GM12878 (cell line): ENCODE results near the gene PRKN. TPM values are rescaled to one million over a fixed set of nuclear protein-coding genes. Genes with fewer than 3 reads are reported as not detected.

ENCODE experiments used
- BHLHE40 ChIP-seq, 2 experiments: fragments of 450-650 bp in 1 of 2; IDR thresholded peaks; 2 replicates each; pipeline ENCODE4 v1.6.1; 2011 to 2017; ENCODE audit warnings: low read depth in 2 of 2, borderline replicate concordance in 1 of 2, improper control_type of control experiment in 1 of 2, low read length in 1 of 2, mild to moderate bottlenecking in 1 of 2
- CBFB ChIP-seq: IDR thresholded peaks from 2 replicates; pipeline ENCODE4 v1.6.1; 2016; ENCODE audit warnings: antibody characterized with exemption, low read depth
- CBX3 ChIP-seq: fragments of 200-600 bp; sonication (generic); IDR thresholded peaks from 2 replicates; pipeline ENCODE4 v1.6.1; 2016; ENCODE audit warnings: low read depth, borderline replicate concordance
- CBX5 ChIP-seq: sonication (generic); IDR thresholded peaks from 2 replicates; pipeline ENCODE4 v1.6.1; 2016; ENCODE audit warnings: low read depth, moderate library complexity, mild to moderate bottlenecking, inconsistent platforms
- EZH2 ChIP-seq: IDR thresholded peaks from 2 replicates; pipeline ENCODE4 v1.6.1; 2012; ENCODE audit warnings: low read depth, mild to moderate bottlenecking, control low read depth, inconsistent platforms, low read length, borderline replicate concordance; ENCODE audit not compliant: control insufficient read depth
- FOXM1 ChIP-seq: IDR thresholded peaks from 2 replicates; pipeline ENCODE4 v1.6.1; 2012; ENCODE audit warnings: low read depth, mild to moderate bottlenecking, inconsistent platforms, low read length, moderate library complexity
- GATAD2B ChIP-seq: fragments of 450-650 bp; conservative IDR thresholded peaks from 2 replicates; pipeline ENCODE4 v1.6.1; 2017; ENCODE audit warnings: low read depth, mild to moderate bottlenecking, moderate library complexity
- JUNB ChIP-seq: IDR thresholded peaks from 2 replicates; pipeline ENCODE4 v1.6.1; 2016; ENCODE audit warnings: antibody characterized with exemption, mild to moderate bottlenecking
- RAD51 ChIP-seq: fragments of 450-650 bp; IDR thresholded peaks from 2 replicates; pipeline ENCODE4 v1.6.1; 2016; ENCODE audit warnings: moderate library complexity, mild to moderate bottlenecking, inconsistent platforms
- ZNF622 ChIP-seq: fragments of 450-650 bp; IDR thresholded peaks from 2 replicates; pipeline ENCODE4 v1.6.1; 2017; ENCODE audit warnings: mild to moderate bottlenecking, inconsistent platforms
- polyA plus RNA-seq, 11 experiments: library from polyadenylated mRNA; depleted of rRNA in 4 of 11; unstranded in 6 of 11; stranded (reverse) in 5 of 11; fragments of >200 nt; fragmentation: Nextera tagmentation in 4 of 11; fragmentation: Illumina TruSeq in 1 of 11; extraction: Ambion mirVana in 4 of 11; extraction: Trizol in 1 of 11; gene quantifications; 1 replicate in 1 of 11; 2 replicates in 10 of 11; pipeline versions ENCODE4 v1.2.1 to v1.2.3, GENCODE V29; 2011 to 2016; ENCODE audit warnings: inconsistent platforms in 2 of 11, missing spikeins in 2 of 11, low read depth in 1 of 11
- total RNA-seq, 4 experiments: library from RNA; depleted of rRNA in 3 of 4; stranded (reverse); fragments of >200 nt in 3 of 4; fragmentation: Illumina TruSeq in 1 of 4; extraction: Trizol in 1 of 4; gene quantifications; 2 replicates each; pipeline versions ENCODE4 v1.2.1 to v1.2.3, GENCODE V29; 2013 to 2021
- TF ChIP-seq, protein P1 (sequence below): IDR thresholded peaks from 2 replicates; pipeline ENCODE4 v1.6.1; 2011; ENCODE audit warnings: borderline replicate concordance, low read depth, mild to moderate bottlenecking, moderate library complexity, mixed read lengths, low read length; ENCODE audit not compliant: insufficient read depth; ENCODE audit errors: extremely low read length
- TF ChIP-seq, protein P2 (sequence below): fragments of 450-650 bp; IDR thresholded peaks from 2 replicates; pipeline ENCODE4 v1.6.1; 2014; ENCODE audit warnings: mild to moderate bottlenecking
- TF ChIP-seq, protein P3 (sequence below): fragments of 150-350 bp; IDR thresholded peaks from 2 replicates; pipeline ENCODE4 v1.6.1; 2014; ENCODE audit warnings: mild to moderate bottlenecking, low read depth, low read length
- TF ChIP-seq, protein P4 (sequence below): fragments of 450-650 bp; formaldehyde crosslinking; IDR thresholded peaks from 2 replicates; pipeline ENCODE4 v1.4.0; 2020; ENCODE audit warnings: mild to moderate bottlenecking, moderate library complexity

The PRKN gene
- total and polyA plus RNA-seq, 10 of the 15 experiments (the other 5 are each of a cell fraction or from before 2014, with no cell fraction given), result 0.06 to 0.09 TPM; not detected in 8

DNA sequence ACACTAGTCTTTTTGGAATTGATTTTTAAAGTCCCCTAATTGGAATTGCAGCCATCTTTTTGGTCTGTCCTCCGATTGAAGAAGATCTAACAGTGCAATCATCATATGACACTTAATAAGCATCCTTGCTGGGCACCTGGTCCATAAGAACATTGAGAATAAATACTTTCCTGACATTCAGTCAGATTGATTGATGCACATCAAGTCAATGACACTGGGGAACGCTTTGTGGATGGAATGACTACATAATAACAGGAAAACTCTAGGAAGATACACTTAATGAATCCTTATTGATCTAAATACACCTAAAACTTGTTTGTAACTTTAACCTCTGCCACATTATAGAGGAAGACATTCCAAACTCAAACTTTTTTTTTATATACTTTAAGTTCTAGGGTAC, 255.7 kb downstream of the PRKN start (continued):
- TF ChIP-seq, protein P1, sequence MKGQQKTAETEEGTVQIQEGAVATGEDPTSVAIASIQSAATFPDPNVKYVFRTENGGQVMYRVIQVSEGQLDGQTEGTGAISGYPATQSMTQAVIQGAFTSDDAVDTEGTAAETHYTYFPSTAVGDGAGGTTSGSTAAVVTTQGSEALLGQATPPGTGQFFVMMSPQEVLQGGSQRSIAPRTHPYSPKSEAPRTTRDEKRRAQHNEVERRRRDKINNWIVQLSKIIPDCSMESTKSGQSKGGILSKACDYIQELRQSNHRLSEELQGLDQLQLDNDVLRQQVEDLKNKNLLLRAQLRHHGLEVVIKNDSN, result no peak
- no peak for TF ChIP-seq CBX5
- no peak for TF ChIP-seq ZNF622
- TF ChIP-seq GATAD2B, result no peak
- TF ChIP-seq, protein P2, sequence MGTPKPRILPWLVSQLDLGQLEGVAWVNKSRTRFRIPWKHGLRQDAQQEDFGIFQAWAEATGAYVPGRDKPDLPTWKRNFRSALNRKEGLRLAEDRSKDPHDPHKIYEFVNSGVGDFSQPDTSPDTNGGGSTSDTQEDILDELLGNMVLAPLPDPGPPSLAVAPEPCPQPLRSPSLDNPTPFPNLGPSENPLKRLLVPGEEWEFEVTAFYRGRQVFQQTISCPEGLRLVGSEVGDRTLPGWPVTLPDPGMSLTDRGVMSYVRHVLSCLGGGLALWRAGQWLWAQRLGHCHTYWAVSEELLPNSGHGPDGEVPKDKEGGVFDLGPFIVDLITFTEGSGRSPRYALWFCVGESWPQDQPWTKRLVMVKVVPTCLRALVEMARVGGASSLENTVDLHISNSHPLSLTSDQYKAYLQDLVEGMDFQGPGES, result no peak
- no peak for TF ChIP-seq EZH2
- no peak for TF ChIP-seq CBFB
- no peak for TF ChIP-seq FOXM1
- TF ChIP-seq BHLHE40 (IDR thresholded peaks at IDR 0.05; ENCODE audit: borderline replicate concordance in 1 of 2, low read depth in 2 of 2, low read length in 1 of 2), result no peak
- no peak for TF ChIP-seq RAD51
- TF ChIP-seq, protein P3, sequence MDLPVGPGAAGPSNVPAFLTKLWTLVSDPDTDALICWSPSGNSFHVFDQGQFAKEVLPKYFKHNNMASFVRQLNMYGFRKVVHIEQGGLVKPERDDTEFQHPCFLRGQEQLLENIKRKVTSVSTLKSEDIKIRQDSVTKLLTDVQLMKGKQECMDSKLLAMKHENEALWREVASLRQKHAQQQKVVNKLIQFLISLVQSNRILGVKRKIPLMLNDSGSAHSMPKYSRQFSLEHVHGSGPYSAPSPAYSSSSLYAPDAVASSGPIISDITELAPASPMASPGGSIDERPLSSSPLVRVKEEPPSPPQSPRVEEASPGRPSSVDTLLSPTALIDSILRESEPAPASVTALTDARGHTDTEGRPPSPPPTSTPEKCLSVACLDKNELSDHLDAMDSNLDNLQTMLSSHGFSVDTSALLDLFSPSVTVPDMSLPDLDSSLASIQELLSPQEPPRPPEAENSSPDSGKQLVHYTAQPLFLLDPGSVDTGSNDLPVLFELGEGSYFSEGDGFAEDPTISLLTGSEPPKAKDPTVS, result no peak
- TF ChIP-seq, protein P4, sequence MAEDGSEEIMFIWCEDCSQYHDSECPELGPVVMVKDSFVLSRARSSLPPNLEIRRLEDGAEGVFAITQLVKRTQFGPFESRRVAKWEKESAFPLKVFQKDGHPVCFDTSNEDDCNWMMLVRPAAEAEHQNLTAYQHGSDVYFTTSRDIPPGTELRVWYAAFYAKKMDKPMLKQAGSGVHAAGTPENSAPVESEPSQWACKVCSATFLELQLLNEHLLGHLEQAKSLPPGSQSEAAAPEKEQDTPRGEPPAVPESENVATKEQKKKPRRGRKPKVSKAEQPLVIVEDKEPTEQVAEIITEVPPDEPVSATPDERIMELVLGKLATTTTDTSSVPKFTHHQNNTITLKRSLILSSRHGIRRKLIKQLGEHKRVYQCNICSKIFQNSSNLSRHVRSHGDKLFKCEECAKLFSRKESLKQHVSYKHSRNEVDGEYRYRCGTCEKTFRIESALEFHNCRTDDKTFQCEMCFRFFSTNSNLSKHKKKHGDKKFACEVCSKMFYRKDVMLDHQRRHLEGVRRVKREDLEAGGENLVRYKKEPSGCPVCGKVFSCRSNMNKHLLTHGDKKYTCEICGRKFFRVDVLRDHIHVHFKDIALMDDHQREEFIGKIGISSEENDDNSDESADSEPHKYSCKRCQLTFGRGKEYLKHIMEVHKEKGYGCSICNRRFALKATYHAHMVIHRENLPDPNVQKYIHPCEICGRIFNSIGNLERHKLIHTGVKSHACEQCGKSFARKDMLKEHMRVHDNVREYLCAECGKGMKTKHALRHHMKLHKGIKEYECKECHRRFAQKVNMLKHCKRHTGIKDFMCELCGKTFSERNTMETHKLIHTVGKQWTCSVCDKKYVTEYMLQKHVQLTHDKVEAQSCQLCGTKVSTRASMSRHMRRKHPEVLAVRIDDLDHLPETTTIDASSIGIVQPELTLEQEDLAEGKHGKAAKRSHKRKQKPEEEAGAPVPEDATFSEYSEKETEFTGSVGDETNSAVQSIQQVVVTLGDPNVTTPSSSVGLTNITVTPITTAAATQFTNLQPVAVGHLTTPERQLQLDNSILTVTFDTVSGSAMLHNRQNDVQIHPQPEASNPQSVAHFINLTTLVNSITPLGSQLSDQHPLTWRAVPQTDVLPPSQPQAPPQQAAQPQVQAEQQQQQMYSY (CRISPR knock-in tag), result no peak
- no peak for TF ChIP-seq CBX3
- no peak for TF ChIP-seq JUNB
- TF ChIP-seq, all 136 proteins: peak for 0
